ENCODE measurements around the gene PPT1. TPM values are rescaled to one million over a fixed set of nuclear protein-coding genes. Genes with fewer than 3 reads are reported as not detected.
A peak's percentile ranks its signal among the peaks of the same experiment; 100 is the strongest.
"Not testable (repeated sequence)": the region's sequence is repeated elsewhere in the genome, so short reads cannot be mapped to it uniquely, and the experiment has no call there.

PPT1 gene
- total RNA-seq, 1 donor from 2014 or later, result 84.2 TPM

DNA sequence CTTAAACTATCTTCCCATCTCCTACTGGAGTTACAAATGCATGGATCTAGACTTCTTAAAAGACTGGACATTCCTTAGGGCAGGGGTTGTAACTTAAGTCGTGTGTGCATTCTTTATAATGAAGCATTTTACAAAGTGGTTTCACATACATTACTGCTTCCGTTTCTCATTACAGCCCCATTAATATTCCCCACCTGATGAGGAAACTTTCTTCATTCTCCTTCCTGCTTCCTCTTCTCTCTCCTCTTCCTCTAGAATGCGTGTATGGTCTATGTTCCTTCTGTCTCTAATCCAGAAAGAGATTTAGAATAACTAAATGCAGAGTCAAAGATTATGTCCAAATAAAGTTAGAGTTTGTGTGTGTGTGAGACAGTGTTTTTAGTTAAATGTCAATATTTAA lies 58.4 kb downstream of the PPT1 start:
- intact Hi-C loops (cut with DNase I), result loop anchor here (5.0 to 10.0 kb wide), 3 partner anchors 84 to 404 kb away; partner anchors contain the start of genes HEYL, MFSD2A and TRIT1
- Histone ChIP-seq H3K36me3 (no peaks in the 10 kb centered on the region), H3K4me3 (no peak overlapping the region), H3K4me1 (peaks cover 20 to 33% of the 10 kb centered on the region in 2 donors), H3K9me3 (no peaks in the 10 kb centered on the region), H3K27ac (peak overlapping the region; percentile 99 to 100), H3K27me3 (no peaks in the 10 kb centered on the region)
- DNase-seq (ENCODE audit: low spot score in 2 of 2), result no peak
- TF ChIP-seq, protein P1, sequence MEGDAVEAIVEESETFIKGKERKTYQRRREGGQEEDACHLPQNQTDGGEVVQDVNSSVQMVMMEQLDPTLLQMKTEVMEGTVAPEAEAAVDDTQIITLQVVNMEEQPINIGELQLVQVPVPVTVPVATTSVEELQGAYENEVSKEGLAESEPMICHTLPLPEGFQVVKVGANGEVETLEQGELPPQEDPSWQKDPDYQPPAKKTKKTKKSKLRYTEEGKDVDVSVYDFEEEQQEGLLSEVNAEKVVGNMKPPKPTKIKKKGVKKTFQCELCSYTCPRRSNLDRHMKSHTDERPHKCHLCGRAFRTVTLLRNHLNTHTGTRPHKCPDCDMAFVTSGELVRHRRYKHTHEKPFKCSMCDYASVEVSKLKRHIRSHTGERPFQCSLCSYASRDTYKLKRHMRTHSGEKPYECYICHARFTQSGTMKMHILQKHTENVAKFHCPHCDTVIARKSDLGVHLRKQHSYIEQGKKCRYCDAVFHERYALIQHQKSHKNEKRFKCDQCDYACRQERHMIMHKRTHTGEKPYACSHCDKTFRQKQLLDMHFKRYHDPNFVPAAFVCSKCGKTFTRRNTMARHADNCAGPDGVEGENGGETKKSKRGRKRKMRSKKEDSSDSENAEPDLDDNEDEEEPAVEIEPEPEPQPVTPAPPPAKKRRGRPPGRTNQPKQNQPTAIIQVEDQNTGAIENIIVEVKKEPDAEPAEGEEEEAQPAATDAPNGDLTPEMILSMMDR (IDR thresholded peaks at IDR 0.05), result no peak

DNA sequence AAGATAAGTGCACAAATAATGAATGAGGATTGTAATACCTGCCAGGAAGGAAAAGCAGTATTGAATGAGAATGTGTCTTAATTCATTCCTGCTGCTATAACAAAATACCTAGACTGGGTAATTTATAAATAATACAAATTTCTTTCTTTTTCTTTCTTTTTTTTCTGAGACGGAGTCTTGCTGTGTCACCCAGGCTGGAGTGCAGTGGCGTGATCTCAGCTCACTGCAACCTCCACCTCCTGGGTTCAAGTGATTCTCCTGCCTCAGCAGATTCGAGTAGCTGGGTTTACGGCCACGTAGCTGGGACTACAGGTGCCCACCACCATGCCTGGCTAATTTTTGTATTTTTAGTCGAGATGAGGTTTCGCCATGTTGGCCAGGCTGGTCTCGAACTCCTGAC lies 59.8 kb downstream of the PPT1 start:
- not testable (repeated sequence) for DNase-seq (ENCODE audit: low spot score in 2 of 2); H3K4me3 ChIP-seq; H3K36me3 ChIP-seq; H3K9me3 ChIP-seq; H3K27me3 ChIP-seq
- H3K4me1 ChIP-seq, result peaks cover 11 to 22% of the 10 kb centered on the region in 2 donors
- peak overlapping the region; percentile 70 to 99 for H3K27ac ChIP-seq
- intact Hi-C loops (cut with DNase I), result loop anchor here (5.0 to 10.0 kb wide), 3 partner anchors 82 to 402 kb away; partner anchors contain the start of genes HEYL, MFSD2A and TRIT1

DNA sequence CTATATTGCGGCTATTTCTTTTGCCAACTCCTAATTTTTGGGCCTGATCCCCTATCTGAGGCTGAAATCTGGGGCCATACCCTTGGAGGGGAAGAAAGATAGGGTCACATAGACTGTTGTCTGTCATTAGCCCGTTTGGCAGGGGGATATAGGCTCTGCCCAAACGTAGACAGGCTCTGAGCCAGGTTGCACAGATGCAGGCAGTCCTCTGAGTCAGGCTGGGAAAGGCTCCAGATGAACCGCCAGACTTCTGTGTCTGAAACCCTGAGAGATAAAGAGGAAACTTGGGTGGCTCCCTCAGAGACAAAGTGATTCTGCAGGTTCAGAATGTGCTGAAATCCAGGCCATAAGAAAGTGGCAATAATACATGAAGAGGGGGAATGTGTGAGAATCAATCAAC lies 60.5 kb downstream of the PPT1 start:
- intact Hi-C loops (cut with DNase I), result loop anchor here (5.0 to 10.0 kb wide), 3 partner anchors 82 to 402 kb away; partner anchors contain the start of genes HEYL, MFSD2A and TRIT1
- peaks cover 7 to 18% of the 10 kb centered on the region in 2 donors for H3K4me1 ChIP-seq
- peak overlapping the region; percentile 70 to 99 for H3K27ac ChIP-seq
- H3K4me3 ChIP-seq, result no peak overlapping the region
- no peaks in the 10 kb centered on the region for H3K27me3 ChIP-seq
- TF ChIP-seq, protein P1 (IDR thresholded peaks at IDR 0.05), result no peak
- DNase-seq (ENCODE audit: low spot score in 2 of 2), result peak; percentile 46 to 85
- no peaks in the 10 kb centered on the region for H3K36me3 ChIP-seq
- H3K9me3 ChIP-seq, result no peaks in the 10 kb centered on the region

DNA sequence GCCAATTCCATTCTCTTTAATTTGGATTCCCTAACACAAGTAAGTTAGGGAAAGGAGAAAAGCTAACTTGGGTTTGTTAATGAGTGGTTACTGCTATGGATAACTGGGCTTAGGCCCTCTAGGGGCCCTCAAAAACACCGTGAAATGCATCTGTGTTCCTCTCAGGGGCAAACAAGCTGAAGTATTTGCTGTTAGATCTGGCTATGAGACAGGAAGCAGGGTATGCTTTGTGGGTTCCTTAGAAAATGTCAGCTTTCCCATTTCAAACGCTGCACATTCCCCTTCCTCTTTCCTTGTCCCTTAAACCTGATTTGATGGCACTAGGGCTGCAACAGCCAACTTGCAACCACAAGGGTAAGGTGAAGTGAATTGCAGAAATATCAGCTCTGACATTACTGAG lies 62.2 kb downstream of the PPT1 start:
- no peaks in the 10 kb centered on the region for H3K9me3 ChIP-seq
- DNase-seq (ENCODE audit: low spot score in 2 of 2), result no peak
- no peak overlapping the region for H3K4me3 ChIP-seq
- H3K27ac ChIP-seq, result no peak overlapping the region
- TF ChIP-seq, protein P1 (IDR thresholded peaks at IDR 0.05), result no peak
- no peaks in the 10 kb centered on the region for H3K36me3 ChIP-seq
- intact Hi-C loops (cut with DNase I), result loop anchor here (5.0 to 10.0 kb wide), 3 partner anchors 80 to 400 kb away; partner anchors contain the start of genes HEYL, MFSD2A and TRIT1
- no peaks in the 10 kb centered on the region for H3K27me3 ChIP-seq
- H3K4me1 ChIP-seq, result peaks cover 5 to 18% of the 10 kb centered on the region in 2 donors

DNA sequence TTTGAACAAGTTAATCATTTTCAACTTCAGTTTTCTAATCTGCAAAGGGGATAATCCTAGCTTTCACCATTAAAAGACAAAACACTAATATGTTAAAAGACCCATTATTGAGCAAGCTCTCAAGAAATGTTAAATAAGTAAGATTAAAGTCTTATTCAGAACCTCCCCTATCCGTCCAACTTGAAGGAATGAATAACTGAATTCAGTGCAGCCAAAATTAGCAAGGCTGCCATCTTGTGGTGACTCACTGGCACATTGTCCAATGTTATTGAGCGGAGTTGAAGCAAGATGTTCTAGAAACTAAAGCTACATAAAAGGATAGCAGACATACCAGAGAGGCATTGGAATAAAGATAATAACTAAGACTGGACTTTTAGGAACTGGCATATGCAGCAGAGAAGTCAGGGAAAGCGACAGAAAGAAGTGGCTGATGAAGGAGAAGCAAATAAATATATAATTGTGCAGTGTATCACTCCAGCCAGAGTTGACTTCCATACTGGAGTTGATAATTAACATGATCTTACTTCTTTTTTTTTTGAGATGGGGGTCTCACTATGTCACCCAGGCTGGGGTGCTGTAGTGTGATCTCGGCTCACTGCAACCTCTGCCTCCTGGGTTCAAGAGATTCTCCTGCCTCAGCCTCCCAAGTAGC lies 64.7 kb downstream of the PPT1 start:
- Histone ChIP-seq H3K27me3 (no peaks in the 10 kb centered on the region), H3K9me3 (no peaks in the 10 kb centered on the region), H3K27ac (no peak overlapping the region), H3K4me1 (peaks cover 5 to 15% of the 10 kb centered on the region in 2 donors), H3K36me3 (no peaks in the 10 kb centered on the region), H3K4me3 (no peak overlapping the region)
- DNase-seq (ENCODE audit: low spot score in 2 of 2), result peak in 1 of 2 donors; percentile 75
- TF ChIP-seq, protein P1 (IDR thresholded peaks at IDR 0.05), result peak; percentile 35 to 54 (median 52)
- intact Hi-C loops (cut with DNase I), result loop anchor here (2.0 to 10.0 kb wide), 3 partner anchors 78 to 398 kb away; partner anchors contain the start of genes HEYL and MFSD2A

DNA sequence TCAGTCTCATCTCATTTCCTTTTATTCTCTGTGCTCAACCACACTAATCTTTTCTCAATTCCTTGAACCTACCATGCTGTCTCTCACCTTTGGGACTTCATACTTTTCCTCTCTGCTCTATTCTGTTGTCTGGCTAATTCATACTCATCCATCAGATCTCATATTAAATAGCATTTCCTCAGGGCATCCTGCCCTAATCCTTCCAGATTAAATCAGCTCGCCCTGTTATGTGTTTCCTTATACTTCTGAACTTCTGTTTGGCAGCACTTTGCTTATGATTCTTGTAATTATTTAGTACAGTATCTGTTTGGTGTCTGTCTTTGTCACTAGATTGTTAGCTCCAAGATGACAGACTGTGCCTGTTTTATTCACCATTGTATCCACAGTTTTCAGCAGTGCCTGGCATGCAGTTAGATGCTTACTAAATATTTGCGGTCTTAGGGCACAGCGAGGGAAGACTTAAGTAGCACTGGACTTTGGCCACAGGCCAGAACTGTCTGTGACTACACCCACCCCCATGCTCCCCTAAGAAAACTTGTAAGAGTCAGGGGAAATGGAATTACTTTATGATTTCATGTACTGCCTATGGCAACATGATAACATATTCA lies 66.4 kb downstream of the PPT1 start:
- TF ChIP-seq, protein P1 (IDR thresholded peaks at IDR 0.05), result no peak
- no peaks in the 10 kb centered on the region for H3K4me1 ChIP-seq
- intact Hi-C loops (cut with DNase I), result loop anchor here (10.0 kb wide), 2 partner anchors 76 to 396 kb away; partner anchors contain the start of genes HEYL and MFSD2A
- no peaks in the 10 kb centered on the region for H3K36me3 ChIP-seq
- H3K27me3 ChIP-seq, result no peaks in the 10 kb centered on the region
- H3K27ac ChIP-seq, result no peak overlapping the region
- no peak overlapping the region for H3K4me3 ChIP-seq
- no peak for DNase-seq (ENCODE audit: low spot score in 2 of 2)
- no peaks in the 10 kb centered on the region for H3K9me3 ChIP-seq
